Activated CD8-positive, alpha-beta memory T cell treated with anti-CD3 and anti-CD28 coated beads, Interleukin-2, amount 10 ng/mL, durations not matched to agents 7 days and 5 days (primary cell): ENCODE results near the gene LENG1. TPM values are rescaled to one million over a fixed set of nuclear protein-coding genes. Genes with fewer than 3 reads are reported as not detected.
"Not testable (repeated sequence)": the region's sequence is repeated elsewhere in the genome, so short reads cannot be mapped to it uniquely, and the experiment has no call there.

Experiments
- ATAC-seq: fragments of 150-1000 bp; cut with Tn5 transposase; one replicate; pipeline ENCODE4 v1.10.0; 2021; ENCODE audit warnings: moderate library complexity
- CTCF ChIA-PET: fragments of 350-600 bp; sonication (Branson Sonifier 250); formaldehyde crosslinking; loops from one replicate; lab custom pipeline; 2021; ENCODE audit warnings: antibody characterized with exemption; lab: Charles Lee
- DNase-seq: peaks from one replicate; pipeline ENCODE4 v3.0.0-alpha.2; 2020
- H3K27ac Mint-ChIP-seq: one replicate; pipeline ENCODE4 v1.8.0; 2021; ENCODE audit warnings: mild to moderate bottlenecking, mixed read lengths
- H3K27me3 Mint-ChIP-seq: one replicate; pipeline ENCODE4 v1.8.0; 2021; ENCODE audit warnings: mixed read lengths
- H3K36me3 Mint-ChIP-seq: one replicate; pipeline ENCODE4 v1.8.0; 2021; ENCODE audit warnings: mild to moderate bottlenecking, mixed read lengths
- H3K4me1 Mint-ChIP-seq: one replicate; pipeline ENCODE4 v1.8.0; 2021; ENCODE audit warnings: mixed read lengths
- H3K4me3 Mint-ChIP-seq: one replicate; pipeline ENCODE4 v1.8.0; 2021; ENCODE audit warnings: mild to moderate bottlenecking, moderate library complexity, mixed read lengths
- H3K9me3 Mint-ChIP-seq: one replicate; pipeline ENCODE4 v1.8.0; 2022; ENCODE audit warnings: low read depth, mixed read lengths
- total RNA-seq, 2 experiments: library from RNA; stranded (reverse); gene quantifications; one replicate each; pipeline ENCODE4 v1.2.3, GENCODE V29; 2021

The LENG1 gene
- total RNA-seq, 2 experiments from 2014 or later: 8.0 to 8.6 TPM

DNA sequence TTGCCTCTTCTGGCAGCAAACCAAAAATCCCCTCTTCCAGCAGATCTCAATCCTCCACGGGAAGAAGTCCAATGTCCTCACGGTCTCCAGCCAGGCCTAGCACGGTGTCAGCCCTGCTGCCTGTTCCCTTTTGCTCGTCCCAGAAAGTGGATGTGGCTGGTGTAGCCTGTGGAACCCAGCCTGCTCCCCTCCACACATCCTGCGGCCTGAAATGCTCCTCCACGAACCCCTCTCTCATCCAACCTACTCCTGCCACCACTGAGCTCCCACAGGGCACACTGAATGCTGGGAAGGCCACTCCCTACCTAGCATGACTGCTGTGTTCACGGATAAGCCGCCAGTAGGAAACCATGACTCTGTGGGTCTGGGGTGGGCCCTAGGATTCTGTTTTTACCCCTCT, 26.8 kb upstream of the LENG1 start:
- peaks cover 12% of the 10 kb centered on the region for H3K36me3 Mint-ChIP-seq
- DNase-seq: no peak
- H3K4me1 Mint-ChIP-seq: peaks cover 20% of the 10 kb centered on the region
- H3K4me3 Mint-ChIP-seq: no peak overlapping the region
- no peak overlapping the region for H3K27ac Mint-ChIP-seq
- H3K9me3 Mint-ChIP-seq: no peaks in the 10 kb centered on the region
- no peaks in the 10 kb centered on the region for H3K27me3 Mint-ChIP-seq
- no peak for ATAC-seq
- CTCF ChIA-PET: interaction anchor here (2.6 kb wide), 1 partner anchor 17 kb away, joined by 6 read pairs; no protein-coding TSS in a partner anchor

DNA sequence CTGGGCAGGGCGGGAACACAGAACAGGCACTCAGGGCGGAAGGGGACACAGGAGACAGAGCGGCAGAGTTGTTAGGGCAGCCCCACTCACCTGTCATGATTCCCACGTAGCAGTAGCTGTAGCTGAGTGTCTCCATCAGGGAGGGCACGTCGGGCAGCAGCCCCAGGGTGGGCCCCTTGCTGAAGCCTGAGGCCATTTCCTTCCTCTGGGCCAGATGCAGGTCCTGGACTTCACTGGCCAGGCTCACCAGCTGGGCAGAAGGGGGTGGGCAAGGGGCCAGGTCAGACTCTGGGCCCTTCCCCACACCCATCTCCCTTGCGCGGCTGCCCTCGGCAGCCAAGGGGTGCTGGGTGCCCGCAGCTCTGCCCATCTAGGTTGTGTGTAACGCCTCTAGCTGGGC, 23.9 kb upstream of the LENG1 start:
- ATAC-seq: no peak
- H3K36me3 Mint-ChIP-seq: peaks cover 16% of the 10 kb centered on the region
- H3K4me3 Mint-ChIP-seq: no peak overlapping the region
- CTCF ChIA-PET: interaction anchor here (0.6 to 2.5 kb wide), 4 partner anchors 10 to 695 kb away, joined by 3 to 10 read pairs (median 4); partner anchors contain the start of gene TMC4
- DNase-seq: no peak
- H3K9me3 Mint-ChIP-seq: no peaks in the 10 kb centered on the region
- no peak overlapping the region for H3K27ac Mint-ChIP-seq
- H3K27me3 Mint-ChIP-seq: no peaks in the 10 kb centered on the region
- peaks cover 15% of the 10 kb centered on the region for H3K4me1 Mint-ChIP-seq

DNA sequence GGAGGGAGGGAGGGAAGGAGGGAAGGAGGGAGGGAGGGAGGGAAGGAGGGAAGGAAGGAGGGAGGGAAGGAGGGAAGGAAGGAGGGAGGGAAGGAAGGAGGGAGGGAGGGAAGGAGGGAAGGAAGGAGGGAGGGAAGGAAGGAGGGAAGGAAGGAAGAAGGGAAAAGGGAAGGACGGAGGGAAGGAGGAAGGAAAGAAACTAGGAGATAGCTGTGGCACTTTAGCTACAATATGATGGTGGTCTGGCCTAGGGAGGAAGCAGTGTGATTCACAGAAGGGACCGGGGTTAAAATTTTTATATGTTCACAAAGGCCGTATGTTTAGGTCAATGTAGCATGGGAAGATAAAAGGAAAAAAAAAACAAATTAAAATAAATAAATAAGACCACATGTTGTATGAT, 22.4 kb upstream of the LENG1 start:
- CTCF ChIA-PET: interaction anchor here (1.1 to 2.5 kb wide), 4 partner anchors 8 to 84 kb away, joined by 3 to 10 read pairs (median 4); partner anchors contain the start of genes MBOAT7 and TMC4
- not testable (repeated sequence) for H3K27me3 Mint-ChIP-seq, ATAC-seq, H3K4me3 Mint-ChIP-seq, H3K9me3 Mint-ChIP-seq, DNase-seq, H3K4me1 Mint-ChIP-seq, H3K27ac Mint-ChIP-seq
- H3K36me3 Mint-ChIP-seq: peaks cover 15% of the 10 kb centered on the region

DNA sequence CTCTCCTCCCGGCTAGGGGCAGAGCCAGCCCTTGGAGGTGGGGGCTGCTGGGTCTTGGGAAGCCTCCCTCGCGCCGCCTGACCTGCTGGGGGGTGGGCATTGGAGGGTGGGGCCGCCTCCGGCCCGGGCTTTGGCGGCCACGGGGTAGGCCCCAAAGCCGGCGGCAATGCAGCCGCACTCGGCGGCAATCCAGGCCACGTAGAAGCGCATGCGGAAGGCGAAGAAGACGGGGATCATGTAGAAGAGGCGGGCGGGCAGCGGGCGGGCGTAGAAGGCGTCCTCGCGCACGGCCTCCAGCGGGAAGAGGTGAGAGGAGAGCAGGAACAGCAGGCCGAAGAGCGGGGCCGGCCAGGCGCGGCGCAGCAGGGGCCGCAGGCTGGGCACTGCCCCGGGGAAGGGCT, 21.2 kb upstream of the LENG1 start:
- Mint-ChIP-seq H3K27ac (no peak overlapping the region), H3K4me1 (no peaks in the 10 kb centered on the region), H3K27me3 (no peaks in the 10 kb centered on the region), H3K36me3 (peaks cover 11% of the 10 kb centered on the region), H3K4me3 (no peak overlapping the region), H3K9me3 (no peaks in the 10 kb centered on the region)
- no peak for DNase-seq
- CTCF ChIA-PET: interaction anchor here (1.1 kb wide), 1 partner anchor 9 kb away, joined by 3 read pairs; the partner anchor contains the start of gene MBOAT7
- no peak for ATAC-seq

DNA sequence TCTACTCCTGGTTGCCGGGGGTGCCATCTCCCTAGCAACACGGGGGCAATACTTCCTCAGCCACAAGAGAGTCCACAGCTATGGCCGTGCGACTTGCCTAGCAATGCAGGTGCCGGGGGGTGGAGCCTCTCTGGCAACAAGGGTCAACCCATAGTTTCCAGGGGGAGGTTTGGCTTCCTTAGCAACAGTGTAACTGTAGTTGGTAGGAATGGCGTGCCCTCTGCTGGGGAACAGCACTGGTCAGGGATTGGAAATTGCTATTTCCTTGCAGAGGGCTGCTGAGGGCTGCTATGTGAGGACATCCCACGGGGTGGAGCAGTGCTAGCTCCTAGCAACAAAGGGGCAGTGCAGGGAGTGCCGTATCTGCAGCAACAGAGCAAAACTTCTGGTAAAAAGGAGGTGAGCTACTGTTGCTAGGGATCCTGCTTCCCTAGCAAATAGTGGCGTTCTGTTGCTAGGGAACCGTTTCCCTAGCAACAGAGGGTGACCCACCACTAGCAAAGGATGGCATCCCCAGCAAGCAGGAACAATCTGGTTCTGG, 20.5 kb upstream of the LENG1 start:
- H3K27me3 Mint-ChIP-seq: no peaks in the 10 kb centered on the region
- H3K27ac Mint-ChIP-seq: no peak overlapping the region
- H3K36me3 Mint-ChIP-seq: peaks cover 8% of the 10 kb centered on the region
- H3K4me3 Mint-ChIP-seq: no peak overlapping the region
- ATAC-seq (no peak), DNase-seq (no peak)
- no peaks in the 10 kb centered on the region for H3K9me3 Mint-ChIP-seq
- H3K4me1 Mint-ChIP-seq: no peaks in the 10 kb centered on the region
- CTCF ChIA-PET: no interaction called here

DNA sequence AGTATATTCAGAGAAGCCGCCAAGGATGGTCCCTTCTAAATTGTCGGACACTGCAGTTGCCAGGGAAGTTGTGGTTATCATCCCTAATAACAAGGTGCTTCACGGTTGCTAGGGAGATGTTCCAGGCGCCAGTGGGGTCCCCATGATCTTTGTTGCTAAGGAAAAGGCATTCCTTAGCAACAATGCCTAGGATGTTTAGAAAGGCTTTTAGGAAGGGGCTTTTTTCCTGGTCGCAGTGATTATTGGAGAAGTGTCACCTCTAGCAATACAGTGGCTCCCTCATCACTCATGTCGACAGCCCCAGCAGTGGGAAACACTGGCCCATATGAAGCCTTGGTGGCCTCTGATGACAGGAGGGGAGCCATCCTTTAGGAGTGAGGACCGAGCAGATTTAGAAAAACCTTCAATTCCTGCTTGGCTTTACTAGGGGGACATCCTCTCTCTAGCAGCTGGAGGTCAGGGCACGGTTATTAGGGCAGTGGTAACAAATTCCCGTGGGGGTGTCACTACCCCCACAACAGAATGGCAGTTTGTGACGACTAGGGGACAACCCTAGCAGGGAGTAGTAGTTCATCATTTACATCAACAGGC, 19.8 kb upstream of the LENG1 start:
- Mint-ChIP-seq H3K4me1 (no peaks in the 10 kb centered on the region), H3K27me3 (no peaks in the 10 kb centered on the region), H3K36me3 (peaks cover 8% of the 10 kb centered on the region), H3K9me3 (no peaks in the 10 kb centered on the region), H3K27ac (no peak overlapping the region), H3K4me3 (no peak overlapping the region)
- ATAC-seq (no peak), DNase-seq (no peak)
- CTCF ChIA-PET: interaction anchor here (1.0 kb wide), 1 partner anchor 87 kb away, joined by 3 read pairs; no protein-coding TSS in a partner anchor

DNA sequence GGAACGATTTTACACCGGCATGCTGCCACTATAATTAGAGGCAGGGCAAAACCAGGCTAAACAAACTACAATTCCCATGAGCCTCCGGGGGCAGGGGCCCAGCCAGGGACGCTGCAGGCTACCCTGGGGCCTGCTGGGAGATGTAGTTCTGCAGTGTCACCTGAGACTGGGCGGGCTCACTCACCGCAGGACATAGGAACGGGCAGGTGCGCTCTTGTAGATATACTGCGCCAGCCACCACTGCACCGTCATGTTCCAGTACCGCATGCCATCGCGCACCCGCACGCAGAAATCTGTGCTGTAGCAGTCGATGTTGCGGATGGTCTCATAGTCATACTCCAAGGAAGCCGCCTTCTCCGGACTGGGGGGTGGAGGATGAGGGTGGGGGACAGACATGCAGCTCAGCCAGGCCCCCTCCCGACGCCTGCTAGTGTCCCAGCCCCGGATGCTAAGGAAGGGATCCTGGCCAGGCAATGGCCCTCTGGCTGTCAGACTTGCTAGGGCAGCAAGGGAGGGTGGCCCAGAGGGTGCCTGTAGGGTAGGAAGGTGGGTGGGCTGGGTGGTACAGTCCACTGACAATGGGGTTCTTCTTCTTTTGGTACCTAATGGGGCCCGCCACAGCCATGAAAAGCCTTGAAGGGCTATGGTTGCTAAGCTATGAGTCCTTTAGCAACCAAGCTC, 19.2 kb upstream of the LENG1 start:
- CTCF ChIA-PET: interaction anchor here (1.0 kb wide), 1 partner anchor 87 kb away, joined by 3 read pairs; no protein-coding TSS in a partner anchor
- Mint-ChIP-seq H3K27me3 (no peaks in the 10 kb centered on the region), H3K36me3 (peaks cover 8% of the 10 kb centered on the region), H3K4me3 (no peak overlapping the region), H3K27ac (no peak overlapping the region), H3K9me3 (no peaks in the 10 kb centered on the region), H3K4me1 (no peaks in the 10 kb centered on the region)
- ATAC-seq (peak; percentile 92), DNase-seq (peak; percentile 58)

DNA sequence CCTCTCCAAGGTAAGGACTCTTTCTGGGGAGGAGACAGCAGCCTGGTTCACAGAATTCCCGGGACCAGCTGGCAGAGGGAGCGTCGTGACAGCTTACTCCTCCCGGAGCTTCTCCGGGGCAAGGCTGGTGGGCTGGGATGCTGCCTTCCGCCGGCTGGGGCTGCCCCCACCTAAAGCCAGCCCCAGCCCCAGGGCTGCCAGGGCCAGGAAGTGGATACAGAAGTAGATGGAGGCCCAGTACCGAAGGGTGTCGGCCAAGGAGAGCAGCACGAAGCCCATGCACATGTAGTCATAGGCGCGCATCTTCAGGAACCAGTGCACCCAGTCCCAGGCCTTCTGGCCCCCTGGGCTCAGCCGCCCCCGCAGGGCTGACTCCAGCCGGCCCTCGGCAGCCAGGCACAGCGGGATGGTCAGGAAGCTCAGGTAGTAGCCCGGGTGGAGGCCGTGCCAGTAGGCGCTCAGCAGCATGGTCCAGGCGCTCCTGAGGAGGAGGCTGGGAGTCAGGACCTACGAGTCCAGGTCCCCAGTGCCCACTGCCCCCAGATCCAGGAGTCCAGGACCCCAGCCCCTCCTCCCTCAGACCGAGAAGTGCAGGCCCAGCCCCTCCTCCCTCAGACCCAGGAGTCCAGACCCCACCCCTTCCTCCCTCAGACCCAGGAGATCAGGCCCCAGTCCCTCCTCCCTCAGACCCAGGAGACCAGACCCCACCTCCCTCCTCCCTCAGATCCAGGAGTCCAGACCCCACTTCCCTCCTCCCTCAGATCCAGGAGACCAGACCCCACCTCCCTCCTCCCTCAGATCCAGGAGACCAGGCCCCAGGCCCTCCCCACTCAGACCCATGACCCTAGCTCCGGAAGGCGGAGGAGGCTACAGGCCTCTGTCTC, 14.7 kb upstream of the LENG1 start:
- no peaks in the 10 kb centered on the region for H3K9me3 Mint-ChIP-seq
- no peak overlapping the region for H3K4me3 Mint-ChIP-seq
- no peaks in the 10 kb centered on the region for H3K4me1 Mint-ChIP-seq
- no peak overlapping the region for H3K27ac Mint-ChIP-seq
- DNase-seq (no peak), ATAC-seq (no peak)
- H3K36me3 Mint-ChIP-seq: peaks cover 7% of the 10 kb centered on the region
- H3K27me3 Mint-ChIP-seq: no peaks in the 10 kb centered on the region
- CTCF ChIA-PET: interaction anchor here (1.2 to 1.9 kb wide), 2 partner anchors 9 to 92 kb away, joined by 3 to 5 read pairs; no protein-coding TSS in a partner anchor

DNA sequence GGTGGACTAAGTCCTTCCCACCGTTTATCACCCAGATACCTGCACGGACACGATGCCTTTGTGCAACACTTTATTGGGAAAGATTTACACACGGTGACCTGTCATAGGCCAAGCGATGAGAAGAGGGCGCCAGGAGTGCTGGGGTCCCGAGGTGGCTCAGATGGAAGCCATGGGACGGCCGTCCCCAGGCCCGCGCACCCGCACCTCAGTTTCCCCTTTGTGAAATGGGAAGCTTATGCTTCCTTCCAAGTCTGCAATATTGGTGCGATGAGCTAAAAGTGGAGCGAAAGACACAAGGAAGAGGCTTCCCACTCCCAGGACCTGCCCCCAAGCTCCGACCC, 13.8 kb upstream of the LENG1 start:
- Mint-ChIP-seq H3K27me3 (no peaks in the 10 kb centered on the region), H3K9me3 (no peaks in the 10 kb centered on the region), H3K4me3 (no peak overlapping the region), H3K36me3 (peaks cover 4% of the 10 kb centered on the region), H3K4me1 (no peaks in the 10 kb centered on the region), H3K27ac (no peak overlapping the region)
- no peak for ATAC-seq
- CTCF ChIA-PET: interaction anchor here (1.0 to 1.9 kb wide), 3 partner anchors 10 to 92 kb away, joined by 3 to 5 read pairs (median 5); partner anchors contain the start of gene MBOAT7
- no peak for DNase-seq

DNA sequence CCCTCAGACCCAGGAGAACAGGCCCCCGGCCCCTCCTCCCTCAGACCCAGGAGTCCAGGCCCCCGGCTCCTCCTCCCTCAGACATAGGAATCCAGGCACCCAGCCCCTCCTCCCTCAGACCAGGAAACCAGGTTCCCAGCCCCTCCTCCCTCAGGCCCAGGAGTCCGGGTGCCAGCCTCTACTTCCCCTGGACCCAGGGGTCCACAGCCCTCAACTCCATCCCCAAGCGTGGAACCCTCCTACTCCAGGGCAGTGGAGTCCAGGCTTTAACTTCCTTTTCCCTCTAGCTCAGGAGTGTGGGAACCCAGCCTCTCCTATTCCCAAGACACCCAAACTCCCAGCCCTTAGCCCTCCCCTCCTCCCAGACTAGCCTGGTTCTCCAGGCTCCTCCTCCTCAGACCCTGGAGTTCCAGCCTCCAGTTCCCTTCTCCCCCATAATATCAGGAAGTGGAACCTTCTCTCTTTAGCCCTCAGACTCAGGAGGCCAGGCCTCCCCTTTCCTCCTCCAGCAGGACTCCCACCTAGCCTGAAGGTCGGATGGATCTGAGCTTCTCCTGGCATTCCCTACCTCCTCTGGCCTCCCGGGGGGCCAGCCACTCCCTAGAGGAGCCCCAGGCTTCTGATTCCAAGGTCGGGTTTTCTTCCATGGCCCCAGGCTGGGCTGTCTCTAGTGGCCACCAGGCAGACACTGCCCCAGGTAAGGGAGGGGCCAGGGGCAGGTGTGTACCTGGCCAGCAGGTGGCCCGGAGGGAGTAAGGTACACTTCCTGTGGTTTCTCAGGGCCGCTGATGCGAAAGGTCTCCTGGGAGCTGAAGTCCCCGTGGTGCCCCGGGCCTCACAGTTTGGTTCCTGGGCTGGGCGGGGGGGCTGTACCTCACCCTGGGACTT, 13.2 kb upstream of the LENG1 start, which contains the start of gene TMC4:
TSS of gene TMC4 (minus strand) at position 690 of the 888 bp plus-strand sequence. CDS start at position 647, 43 bp downstream.
- no peak within 1 kb of the TSS for H3K4me3 Mint-ChIP-seq
- ATAC-seq (no peak), DNase-seq (no peak)
- peaks cover 2% of the 10 kb centered on the region for H3K4me1 Mint-ChIP-seq
- H3K27ac Mint-ChIP-seq: no peak within 1 kb of the TSS
- H3K36me3 Mint-ChIP-seq: no peaks in the 10 kb centered on the region
- H3K27me3 Mint-ChIP-seq: no peaks in the 10 kb centered on the region
- H3K9me3 Mint-ChIP-seq: no peaks in the 10 kb centered on the region
- CTCF ChIA-PET: interaction anchor here (1.0 to 1.9 kb wide), 3 partner anchors 10 to 93 kb away, joined by 3 to 5 read pairs (median 5); partner anchors contain the start of gene MBOAT7

DNA sequence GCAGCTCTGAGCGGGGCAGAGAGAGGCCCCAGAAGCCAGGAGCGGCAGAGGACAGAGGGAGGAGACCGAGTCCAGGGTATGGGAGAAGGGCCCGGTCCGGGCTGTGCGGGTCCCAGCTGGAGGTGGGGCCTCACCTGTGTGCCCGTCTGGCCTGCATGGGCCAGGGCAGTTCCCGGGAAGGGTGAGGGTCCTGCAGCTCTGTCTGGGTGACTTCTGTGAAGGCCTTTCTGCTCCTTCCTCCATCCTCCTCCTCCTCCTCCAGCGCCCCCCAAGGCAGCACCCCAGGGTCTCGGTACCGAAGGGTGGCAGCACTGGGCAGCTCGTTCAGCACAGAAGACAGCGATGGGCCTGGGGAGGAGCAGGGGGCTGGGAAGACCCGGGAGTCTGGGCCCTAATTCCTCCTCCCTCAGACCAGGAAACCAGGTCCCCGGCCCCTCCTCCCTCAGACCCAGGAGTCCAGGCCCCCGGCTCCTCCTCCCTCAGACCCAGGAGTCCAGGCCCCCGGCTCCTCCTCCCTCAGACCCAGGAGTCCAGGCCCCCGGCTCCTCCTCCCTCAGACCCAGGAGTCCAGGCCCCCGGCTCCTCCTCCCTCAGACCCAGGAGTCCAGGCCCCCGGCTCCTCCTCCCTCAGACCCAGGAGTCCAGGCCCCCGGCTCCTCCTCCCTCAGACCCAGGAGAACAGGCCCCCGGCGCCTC, 12.4 kb upstream of the LENG1 start:
- H3K4me3 Mint-ChIP-seq, DNase-seq, H3K4me1 Mint-ChIP-seq, H3K27ac Mint-ChIP-seq, H3K27me3 Mint-ChIP-seq, H3K9me3 Mint-ChIP-seq, H3K36me3 Mint-ChIP-seq, ATAC-seq: not testable (repeated sequence)
- CTCF ChIA-PET: interaction anchor here (1.2 kb wide), 1 partner anchor 18 kb away, joined by 3 read pairs; the partner anchor contains the start of gene MBOAT7
